ENCODE results near the gene PALLD. TPM values are rescaled to one million over a fixed set of nuclear protein-coding genes. Genes with fewer than 3 reads are reported as not detected.

PALLD gene
- total RNA-seq, 1 experiment from 2014 or later = 91.8 TPM

GRCh38 chr4:168955674-168956073, 458.8 kb downstream of the PALLD start:
- no peak for DNase-seq (ENCODE audit: extremely low read depth, low read depth)

- DNase-seq (ENCODE audit: extremely low read depth, low read depth) = no peak
These were observed 463.9 kb downstream of the PALLD start for GRCh38 chr4:168960716-168961115.

- DNase-seq (ENCODE audit: extremely low read depth, low read depth) = no peak
These were observed 475.7 kb downstream of the PALLD start for GRCh38 chr4:168972596-168972995.

Small RNAs within 50 kb of the gene (small RNA-seq; reads per million reads assigned to genes)
- gene RF00432 (0 reads per million in 2 experiments), gene RNU6-1336P (0 reads per million in 2 experiments), gene RNU6-853P (0 reads per million in 2 experiments)

Other genes with a start within 250 kb of the PALLD start
- gene DDX60, start 178.3 kb upstream of the PALLD start, total RNA-seq (2014; rRNA removed; shearing (Covaris generic)) = 4.1 and 5.3 TPM in 2 replicates
- 12.5 and 14.5 TPM in 2 replicates for gene DDX60L, start 16.6 kb upstream of the PALLD start, total RNA-seq (2014; rRNA removed; shearing (Covaris generic))

All from NCI-H460 (cell line).